ENCODE results near the gene HIBCH. TPM values are rescaled to one million over a fixed set of nuclear protein-coding genes. Genes with fewer than 3 reads are reported as not detected.

HIBCH gene
- total RNA-seq, 1 experiment from 2014 or later: 26.5 TPM

- no peaks in the 10 kb centered on the region for H3K36me3 Mint-ChIP-seq
- TF ChIP-seq GTF2I (CRISPR knock-in tag; conservative IDR thresholded peaks at IDR 0.05): no peak
- TF ChIP-seq CDX4 (CRISPR knock-in tag; IDR thresholded peaks at IDR 0.05; ENCODE audit: borderline replicate concordance): no peak
- no peak for TF ChIP-seq GABPB1 (CRISPR knock-in tag; IDR thresholded peaks at IDR 0.05)
- TF ChIP-seq, protein P1, sequence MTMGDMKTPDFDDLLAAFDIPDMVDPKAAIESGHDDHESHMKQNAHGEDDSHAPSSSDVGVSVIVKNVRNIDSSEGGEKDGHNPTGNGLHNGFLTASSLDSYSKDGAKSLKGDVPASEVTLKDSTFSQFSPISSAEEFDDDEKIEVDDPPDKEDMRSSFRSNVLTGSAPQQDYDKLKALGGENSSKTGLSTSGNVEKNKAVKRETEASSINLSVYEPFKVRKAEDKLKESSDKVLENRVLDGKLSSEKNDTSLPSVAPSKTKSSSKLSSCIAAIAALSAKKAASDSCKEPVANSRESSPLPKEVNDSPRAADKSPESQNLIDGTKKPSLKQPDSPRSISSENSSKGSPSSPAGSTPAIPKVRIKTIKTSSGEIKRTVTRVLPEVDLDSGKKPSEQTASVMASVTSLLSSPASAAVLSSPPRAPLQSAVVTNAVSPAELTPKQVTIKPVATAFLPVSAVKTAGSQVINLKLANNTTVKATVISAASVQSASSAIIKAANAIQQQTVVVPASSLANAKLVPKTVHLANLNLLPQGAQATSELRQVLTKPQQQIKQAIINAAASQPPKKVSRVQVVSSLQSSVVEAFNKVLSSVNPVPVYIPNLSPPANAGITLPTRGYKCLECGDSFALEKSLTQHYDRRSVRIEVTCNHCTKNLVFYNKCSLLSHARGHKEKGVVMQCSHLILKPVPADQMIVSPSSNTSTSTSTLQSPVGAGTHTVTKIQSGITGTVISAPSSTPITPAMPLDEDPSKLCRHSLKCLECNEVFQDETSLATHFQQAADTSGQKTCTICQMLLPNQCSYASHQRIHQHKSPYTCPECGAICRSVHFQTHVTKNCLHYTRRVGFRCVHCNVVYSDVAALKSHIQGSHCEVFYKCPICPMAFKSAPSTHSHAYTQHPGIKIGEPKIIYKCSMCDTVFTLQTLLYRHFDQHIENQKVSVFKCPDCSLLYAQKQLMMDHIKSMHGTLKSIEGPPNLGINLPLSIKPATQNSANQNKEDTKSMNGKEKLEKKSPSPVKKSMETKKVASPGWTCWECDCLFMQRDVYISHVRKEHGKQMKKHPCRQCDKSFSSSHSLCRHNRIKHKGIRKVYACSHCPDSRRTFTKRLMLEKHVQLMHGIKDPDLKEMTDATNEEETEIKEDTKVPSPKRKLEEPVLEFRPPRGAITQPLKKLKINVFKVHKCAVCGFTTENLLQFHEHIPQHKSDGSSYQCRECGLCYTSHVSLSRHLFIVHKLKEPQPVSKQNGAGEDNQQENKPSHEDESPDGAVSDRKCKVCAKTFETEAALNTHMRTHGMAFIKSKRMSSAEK (CRISPR knock-in tag; IDR thresholded peaks at IDR 0.05; ENCODE audit: borderline replicate concordance): no peak
- TF ChIP-seq SOX15 (CRISPR knock-in tag; IDR thresholded peaks at IDR 0.05): no peak
- TF ChIP-seq ZNF416 (CRISPR knock-in tag; IDR thresholded peaks at IDR 0.05): no peak
- no peak for TF ChIP-seq ZNF423 (CRISPR knock-in tag; IDR thresholded peaks at IDR 0.05)
- TF ChIP-seq SMAD4 (CRISPR knock-in tag; IDR thresholded peaks at IDR 0.05): no peak
- no peak for TF ChIP-seq AFF4 (CRISPR knock-in tag; IDR thresholded peaks at IDR 0.05; ENCODE audit: borderline replicate concordance)
- TF ChIP-seq ZNF281 (CRISPR knock-in tag; IDR thresholded peaks at IDR 0.05): no peak
- no peak for TF ChIP-seq CREB1 (CRISPR knock-in tag; IDR thresholded peaks at IDR 0.05)
- TF ChIP-seq, protein P2, sequence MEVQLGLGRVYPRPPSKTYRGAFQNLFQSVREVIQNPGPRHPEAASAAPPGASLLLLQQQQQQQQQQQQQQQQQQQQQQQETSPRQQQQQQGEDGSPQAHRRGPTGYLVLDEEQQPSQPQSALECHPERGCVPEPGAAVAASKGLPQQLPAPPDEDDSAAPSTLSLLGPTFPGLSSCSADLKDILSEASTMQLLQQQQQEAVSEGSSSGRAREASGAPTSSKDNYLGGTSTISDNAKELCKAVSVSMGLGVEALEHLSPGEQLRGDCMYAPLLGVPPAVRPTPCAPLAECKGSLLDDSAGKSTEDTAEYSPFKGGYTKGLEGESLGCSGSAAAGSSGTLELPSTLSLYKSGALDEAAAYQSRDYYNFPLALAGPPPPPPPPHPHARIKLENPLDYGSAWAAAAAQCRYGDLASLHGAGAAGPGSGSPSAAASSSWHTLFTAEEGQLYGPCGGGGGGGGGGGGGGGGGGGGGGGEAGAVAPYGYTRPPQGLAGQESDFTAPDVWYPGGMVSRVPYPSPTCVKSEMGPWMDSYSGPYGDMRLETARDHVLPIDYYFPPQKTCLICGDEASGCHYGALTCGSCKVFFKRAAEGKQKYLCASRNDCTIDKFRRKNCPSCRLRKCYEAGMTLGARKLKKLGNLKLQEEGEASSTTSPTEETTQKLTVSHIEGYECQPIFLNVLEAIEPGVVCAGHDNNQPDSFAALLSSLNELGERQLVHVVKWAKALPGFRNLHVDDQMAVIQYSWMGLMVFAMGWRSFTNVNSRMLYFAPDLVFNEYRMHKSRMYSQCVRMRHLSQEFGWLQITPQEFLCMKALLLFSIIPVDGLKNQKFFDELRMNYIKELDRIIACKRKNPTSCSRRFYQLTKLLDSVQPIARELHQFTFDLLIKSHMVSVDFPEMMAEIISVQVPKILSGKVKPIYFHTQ (CRISPR knock-in tag; IDR thresholded peaks at IDR 0.05): no peak
- TF ChIP-seq, protein P3, sequence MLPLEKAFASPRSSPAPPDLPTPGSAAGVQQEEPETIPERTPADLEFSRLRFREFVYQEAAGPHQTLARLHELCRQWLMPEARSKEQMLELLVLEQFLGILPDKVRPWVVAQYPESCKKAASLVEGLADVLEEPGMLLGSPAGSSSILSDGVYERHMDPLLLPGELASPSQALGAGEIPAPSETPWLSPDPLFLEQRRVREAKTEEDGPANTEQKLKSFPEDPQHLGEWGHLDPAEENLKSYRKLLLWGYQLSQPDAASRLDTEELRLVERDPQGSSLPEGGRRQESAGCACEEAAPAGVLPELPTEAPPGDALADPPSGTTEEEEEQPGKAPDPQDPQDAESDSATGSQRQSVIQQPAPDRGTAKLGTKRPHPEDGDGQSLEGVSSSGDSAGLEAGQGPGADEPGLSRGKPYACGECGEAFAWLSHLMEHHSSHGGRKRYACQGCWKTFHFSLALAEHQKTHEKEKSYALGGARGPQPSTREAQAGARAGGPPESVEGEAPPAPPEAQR (CRISPR knock-in tag; IDR thresholded peaks at IDR 0.05): no peak
- TF ChIP-seq, protein P4, sequence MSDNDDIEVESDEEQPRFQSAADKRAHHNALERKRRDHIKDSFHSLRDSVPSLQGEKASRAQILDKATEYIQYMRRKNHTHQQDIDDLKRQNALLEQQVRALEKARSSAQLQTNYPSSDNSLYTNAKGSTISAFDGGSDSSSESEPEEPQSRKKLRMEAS (CRISPR knock-in tag; IDR thresholded peaks at IDR 0.05): no peak
- no peak for TF ChIP-seq RORB (CRISPR knock-in tag; IDR thresholded peaks at IDR 0.05)
- no peak for TF ChIP-seq NR1H2 (CRISPR knock-in tag; IDR thresholded peaks at IDR 0.05)
- TF ChIP-seq ETV6 (CRISPR knock-in tag; IDR thresholded peaks at IDR 0.05): no peak
- TF ChIP-seq ZNF396 (CRISPR knock-in tag; IDR thresholded peaks at IDR 0.05; ENCODE audit: borderline replicate concordance): no peak
- H3K27ac Mint-ChIP-seq: no peak overlapping the region
- H3K4me1 Mint-ChIP-seq: peaks cover 5% of the 10 kb centered on the region
- no peaks in the 10 kb centered on the region for H3K9me3 Mint-ChIP-seq
- no peak overlapping the region for H3K4me3 Mint-ChIP-seq
- ChIA-PET CTCF (no interaction called here), POLR2A (no interaction called here)
- ATAC-seq (no peak), DNase-seq (ENCODE audit: low spot score) (no peak)
- H3K27me3 Mint-ChIP-seq (ENCODE audit: low read depth): no peaks in the 10 kb centered on the region
Measured at GRCh38 chr2:190353537-190353899, 33.9 kb upstream of the HIBCH start.
